CD4-positive, alpha-beta memory T cell (primary cell): Measurements from ENCODE around the gene CMTM7. TPM values are rescaled to one million over a fixed set of nuclear protein-coding genes. Genes with fewer than 3 reads are reported as not detected.
"Not testable (repeated sequence)": the region's sequence is repeated elsewhere in the genome, so short reads cannot be mapped to it uniquely, and the experiment has no call there.

Experiments used
- CTCF ChIA-PET: fragments of 350-600 bp; sonication (Branson Sonifier 250); formaldehyde crosslinking; loops from one replicate; lab custom pipeline; 2021; ENCODE audit warnings: inconsistent platforms; ENCODE audit not compliant: partially characterized antibody; lab: Charles Lee
- POLR2A ChIA-PET: fragments of 350-600 bp; sonication (Branson Sonifier 250); formaldehyde crosslinking; loops from one replicate; lab custom pipeline; 2021; ENCODE audit not compliant: partially characterized antibody; lab: Charles Lee
- DNase-seq, 5 donors: peaks; one replicate each; pipeline versions ENCODE4 v3.0.0 to v3.0.0-alpha.2; 2020 to 2022; ENCODE audit warnings: mixed read lengths in 1 of 5
- H3K27ac ChIP-seq: one replicate; pipeline ENCODE4 v1.7.0; 2013; ENCODE audit warnings: low read depth, low read length
- H3K27me3 ChIP-seq: 2 replicates; pipeline ENCODE4 v1.7.0; 2013; ENCODE audit warnings: mild to moderate bottlenecking, low read length, moderate library complexity; ENCODE audit not compliant: insufficient read depth
- H3K36me3 ChIP-seq: 2 replicates; pipeline ENCODE4 v1.7.0; 2013; ENCODE audit warnings: mild to moderate bottlenecking, low read length, moderate library complexity; ENCODE audit not compliant: insufficient read depth
- H3K4me1 ChIP-seq: 2 replicates; pipeline ENCODE4 v1.7.0; 2013; ENCODE audit warnings: mild to moderate bottlenecking, low read length, moderate library complexity; ENCODE audit not compliant: insufficient read depth
- H3K4me3 ChIP-seq, 2 donors: one replicate each; pipeline ENCODE4 v1.7.0; 2013; ENCODE audit warnings: low read length in 2 of 2, mild to moderate bottlenecking in 1 of 2
- H3K9me3 ChIP-seq, 2 donors: one replicate each; pipeline ENCODE4 v1.7.0; 2013; ENCODE audit warnings: low read length in 2 of 2, control low read depth in 1 of 2; ENCODE audit not compliant: control insufficient read depth in 1 of 2
- H3K27ac Mint-ChIP-seq, 7 donors: one replicate each; pipeline ENCODE4 v1.8.0; 2020 to 2021; ENCODE audit warnings: mixed read lengths in 7 of 7, mild to moderate bottlenecking in 6 of 7, inconsistent platforms in 3 of 7, moderate library complexity in 3 of 7
- H3K27me3 Mint-ChIP-seq, 2 donors: one replicate each; pipeline ENCODE4 v1.8.0; 2020 to 2021; ENCODE audit warnings: mixed read lengths in 2 of 2
- H3K36me3 Mint-ChIP-seq, 2 donors: one replicate each; pipeline ENCODE4 v1.8.0; 2020 to 2021; ENCODE audit warnings: mixed read lengths in 2 of 2, inconsistent platforms in 1 of 2, mild to moderate bottlenecking in 1 of 2
- H3K4me1 Mint-ChIP-seq, 4 donors: one replicate each; pipeline ENCODE4 v1.8.0; 2020 to 2021; ENCODE audit warnings: mixed read lengths in 4 of 4, mild to moderate bottlenecking in 1 of 4
- H3K4me3 Mint-ChIP-seq, 8 donors: one replicate each; pipeline ENCODE4 v1.8.0; 2020 to 2021; ENCODE audit warnings: mixed read lengths in 8 of 8, mild to moderate bottlenecking in 7 of 8, moderate library complexity in 6 of 8, inconsistent platforms in 3 of 8
- H3K9me3 Mint-ChIP-seq, 8 donors: one replicate each; pipeline ENCODE4 v1.8.0; 2020 to 2021; ENCODE audit warnings: mixed read lengths in 8 of 8, mild to moderate bottlenecking in 5 of 8, inconsistent platforms in 3 of 8, moderate library complexity in 1 of 8
- intact Hi-C: fragments of 100-400 bp; cut with micrococcal nuclease; formaldehyde crosslinking; loops from one replicate; pipeline ENCODE4 v1.15.1; 2023
- polyA plus RNA-seq, 2 donors: library from polyadenylated mRNA; unstranded; fragments of 300-500 nt; fragmentation: Illumina TruSeq; gene quantifications; one replicate each; pipeline ENCODE4 v1.2.3, GENCODE V29; 2021
- total RNA-seq, 2 experiments: library from RNA; stranded (reverse); gene quantifications; one replicate each; pipeline ENCODE4 v1.2.3, GENCODE V29; 2021

CMTM7 gene
- total and polyA plus RNA-seq, 4 experiments from 2014 or later = 44.2 to 137 (median 65.7) TPM

DNA sequence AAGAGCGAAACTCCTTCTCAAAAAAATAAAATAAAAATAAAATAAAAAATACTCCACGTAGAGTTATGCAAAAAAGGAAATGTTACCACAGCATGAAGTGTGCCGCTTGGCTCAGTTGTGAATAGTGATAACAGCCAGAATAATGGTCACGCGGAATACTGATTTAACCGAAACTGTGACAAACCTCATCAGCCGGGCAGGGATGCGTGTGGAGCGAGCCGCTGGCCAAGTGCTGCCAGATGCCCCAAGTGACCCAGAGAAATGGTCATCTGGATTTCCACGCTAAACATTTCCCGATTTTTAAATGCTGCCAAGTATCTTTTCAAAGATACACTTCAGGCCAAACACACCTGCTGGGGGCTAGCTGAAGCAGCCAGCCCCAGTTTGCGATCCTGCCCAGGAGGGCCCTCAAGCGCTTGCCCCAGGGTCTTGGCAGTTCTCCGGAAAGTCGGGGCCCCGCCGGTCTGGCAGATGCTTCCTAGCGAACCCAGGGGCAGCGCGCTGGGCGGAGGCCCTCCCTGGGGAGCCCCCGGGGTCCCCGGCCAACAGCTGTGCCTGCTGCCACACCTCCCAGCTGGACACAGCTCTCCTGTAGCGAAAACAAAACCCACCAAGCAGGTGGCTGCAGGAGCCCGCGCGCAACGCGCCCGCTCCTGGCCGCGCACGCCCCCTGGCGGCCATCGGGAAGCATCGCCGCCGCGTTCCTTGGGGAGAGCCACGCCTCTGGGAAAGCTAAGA is 75.8 kb downstream of the CMTM7 start:
- Mint-ChIP-seq H3K27ac (peak overlapping the region; percentile 29 to 81 (median 76)), H3K36me3 (peaks cover 2 to 20% of the 10 kb centered on the region in 2 donors), H3K4me3 (peak overlapping the region in 7 of 8 donors; percentile 22 to 69 (median 45)), H3K9me3 (no peaks in the 10 kb centered on the region), H3K4me1 (peaks cover 23 to 64% (median 48%) of the 10 kb centered on the region in 4 donors), H3K27me3 (no peaks in the 10 kb centered on the region)
- Histone ChIP-seq H3K36me3 (no peaks in the 10 kb centered on the region), H3K27ac (peak overlapping the region; percentile 52), H3K9me3 (no peaks in the 10 kb centered on the region), H3K4me3 (peak overlapping the region in 1 of 2 donors; percentile 58), H3K27me3 (no peaks in the 10 kb centered on the region), H3K4me1 (peaks cover 40% of the 10 kb centered on the region)
- POLR2A ChIA-PET = interaction anchor here (0.5 to 3.3 kb wide), 22 partner anchors 8 to 179 kb away, joined by 3 to 20 read pairs (median 4); partner anchors contain the start of gene CMTM7
- CTCF ChIA-PET = interaction anchor here (0.6 to 11.9 kb wide), 55 partner anchors 9 to 294 kb away, joined by 3 to 221 read pairs (median 7); partner anchors contain the start of gene CMTM7
- intact Hi-C loops = loop anchor here (1.0 kb wide), 4 partner anchors 68 to 290 kb away; no protein-coding TSS in a partner anchor
- DNase-seq = peak; percentile 65 to 82 (median 75)

DNA sequence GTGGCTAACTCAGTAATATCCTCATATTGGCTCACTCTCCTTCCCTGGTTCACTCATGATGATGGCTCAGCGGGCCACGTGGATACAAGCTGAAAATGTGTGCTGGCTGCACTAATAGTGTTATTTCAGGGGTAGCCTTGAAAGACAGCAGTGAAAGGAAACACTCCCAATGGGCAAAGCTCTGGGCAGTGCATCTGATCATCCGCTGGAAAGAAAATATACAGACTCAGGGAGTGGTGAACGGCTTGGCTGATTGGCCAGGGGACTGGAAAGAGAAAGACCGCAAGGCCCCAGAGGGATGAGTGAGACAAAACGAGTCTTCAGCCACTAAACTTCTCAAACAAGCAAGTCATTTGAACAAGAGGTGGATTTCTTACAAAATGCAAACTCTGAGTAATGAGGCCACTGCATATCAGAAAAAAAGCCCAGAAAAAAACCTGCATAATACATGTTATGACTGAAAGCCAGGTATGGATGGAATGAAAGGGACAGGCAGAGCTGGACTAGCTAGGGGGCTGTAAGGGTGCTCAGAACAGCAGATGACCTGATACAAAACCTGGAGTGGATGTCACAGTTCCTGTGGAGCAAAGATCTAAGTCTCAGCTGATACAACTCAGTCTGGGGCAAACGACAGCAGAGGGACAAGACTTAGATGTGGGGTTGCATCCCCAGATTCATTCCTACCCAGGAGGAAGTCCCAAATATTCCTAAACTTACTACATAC is 77.7 kb downstream of the CMTM7 start:
- H3K4me3 Mint-ChIP-seq = peak overlapping the region in 2 of 8 donors; percentile 10 to 11
- ChIA-PET POLR2A (interaction anchor here (1.2 to 3.3 kb wide), 11 partner anchors 14 to 165 kb away, joined by 3 to 10 read pairs (median 5); partner anchors contain the start of gene CMTM7), CTCF (interaction anchor here (0.5 to 11.9 kb wide), 23 partner anchors 9 to 511 kb away, joined by 3 to 221 read pairs (median 11); partner anchors contain the start of genes CMTM6 and CMTM7)

DNA sequence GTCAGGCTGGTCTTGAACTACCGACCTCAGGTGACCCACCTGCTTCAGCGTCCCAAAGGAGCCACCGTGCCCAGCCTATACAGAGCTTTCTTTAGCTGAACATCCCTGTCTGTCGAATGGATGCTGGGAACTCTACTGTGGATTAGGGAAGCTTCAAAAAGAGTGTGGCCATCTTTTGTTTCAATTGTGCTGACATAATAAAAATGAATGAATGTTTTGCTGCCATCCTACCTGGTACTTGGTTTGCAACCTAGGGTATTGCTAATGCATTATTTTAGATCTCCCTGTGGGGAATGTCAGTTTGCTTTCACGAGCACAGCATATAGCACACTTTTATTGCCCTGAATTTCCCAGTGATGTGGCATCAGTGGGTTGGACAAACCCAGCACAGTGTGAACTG is 78.7 kb downstream of the CMTM7 start:
- Mint-ChIP-seq H3K27ac (peak overlapping the region in 3 of 7 donors; percentile 70 to 81 (median 75)), H3K9me3 (no peaks in the 10 kb centered on the region), H3K36me3 (peaks cover 22 to 32% of the 10 kb centered on the region in 2 donors), H3K4me3 (no peak overlapping the region), H3K27me3 (no peaks in the 10 kb centered on the region), H3K4me1 (peaks cover 25 to 63% (median 46%) of the 10 kb centered on the region in 4 donors)
- ChIA-PET CTCF (interaction anchor here (0.7 to 11.9 kb wide), 21 partner anchors 9 to 293 kb away, joined by 3 to 221 read pairs (median 7); partner anchors contain the start of genes CMTM6 and CMTM7), POLR2A (interaction anchor here (0.6 to 3.3 kb wide), 13 partner anchors 8 to 487 kb away, joined by 3 to 9 read pairs (median 4); partner anchors contain the start of gene CMTM7)
- peaks cover 4% of the 10 kb centered on the region for H3K36me3 ChIP-seq
- no peaks in the 10 kb centered on the region for H3K9me3 ChIP-seq
- H3K4me1 ChIP-seq = peaks cover 28% of the 10 kb centered on the region
- H3K4me3 ChIP-seq = no peak overlapping the region
- no peaks in the 10 kb centered on the region for H3K27me3 ChIP-seq
- no peak for DNase-seq
- no peak overlapping the region for H3K27ac ChIP-seq
- intact Hi-C loops = no loop called here

More for the DNA sequence above, 77.7 kb downstream of the CMTM7 start:
- peak overlapping the region; percentile 56 to 90 (median 80) for H3K27ac Mint-ChIP-seq
- Histone ChIP-seq H3K36me3 (peaks cover 4% of the 10 kb centered on the region), H3K4me1 (peaks cover 28% of the 10 kb centered on the region), H3K27ac (no peak overlapping the region), H3K4me3 (no peak overlapping the region), H3K27me3 (no peaks in the 10 kb centered on the region), H3K9me3 (no peaks in the 10 kb centered on the region)
- DNase-seq = no peak
- H3K9me3 Mint-ChIP-seq = no peaks in the 10 kb centered on the region
- H3K4me1 Mint-ChIP-seq = peaks cover 23 to 70% (median 50%) of the 10 kb centered on the region in 4 donors
- peaks cover 15 to 28% of the 10 kb centered on the region in 2 donors for H3K36me3 Mint-ChIP-seq
- no peaks in the 10 kb centered on the region for H3K27me3 Mint-ChIP-seq
- intact Hi-C loops = no loop called here

GRCh38 chr3:32471246-32471645 is 79.6 kb downstream of the CMTM7 start:
- intact Hi-C loops = no loop called here
- H3K27me3 ChIP-seq = no peaks in the 10 kb centered on the region
- Mint-ChIP-seq H3K4me3 (peak overlapping the region in 1 of 8 donors; percentile 7), H3K4me1 (peaks cover 24 to 54% (median 43%) of the 10 kb centered on the region in 4 donors), H3K36me3 (peaks cover 22 to 32% of the 10 kb centered on the region in 2 donors), H3K27me3 (no peaks in the 10 kb centered on the region), H3K9me3 (no peaks in the 10 kb centered on the region), H3K27ac (peak overlapping the region; percentile 40 to 84 (median 70))
- DNase-seq = no peak
- CTCF ChIA-PET = interaction anchor here (0.9 to 11.9 kb wide), 6 partner anchors 14 to 295 kb away, joined by 3 to 221 read pairs (median 42); partner anchors contain the start of gene CMTM7
- H3K36me3 ChIP-seq = peaks cover 4% of the 10 kb centered on the region
- no peak overlapping the region for H3K27ac ChIP-seq
- POLR2A ChIA-PET = interaction anchor here (0.6 to 1.3 kb wide), 2 partner anchors 9 to 38 kb away, joined by 3 to 4 read pairs; no protein-coding TSS in a partner anchor
- no peak overlapping the region for H3K4me3 ChIP-seq
- peaks cover 28% of the 10 kb centered on the region for H3K4me1 ChIP-seq
- H3K9me3 ChIP-seq = no peaks in the 10 kb centered on the region

DNA sequence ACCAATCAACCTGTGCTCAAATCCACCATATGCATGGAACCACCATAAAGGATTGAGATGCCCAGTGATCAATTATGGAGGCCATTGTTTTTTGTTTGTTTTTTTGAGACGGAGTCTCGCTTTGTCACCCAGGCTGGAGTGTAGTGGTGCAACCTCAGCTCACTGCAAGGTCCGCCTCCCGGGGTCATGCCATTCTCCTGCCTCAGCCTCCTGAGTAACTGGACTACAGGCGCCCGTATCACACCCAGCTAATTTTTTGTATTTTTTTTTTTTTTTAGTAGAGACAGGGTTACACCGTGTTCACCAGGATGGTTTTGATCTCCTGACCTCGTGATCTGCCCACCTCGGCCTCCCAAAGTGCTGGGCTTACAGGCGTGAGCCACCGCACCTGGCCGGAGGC is 80.5 kb downstream of the CMTM7 start:
- H3K4me3 ChIP-seq, intact Hi-C loops, H3K36me3 ChIP-seq, H3K27ac ChIP-seq, DNase-seq, H3K27me3 ChIP-seq, H3K9me3 ChIP-seq, H3K27me3 Mint-ChIP-seq, H3K9me3 Mint-ChIP-seq, H3K4me3 Mint-ChIP-seq, POLR2A ChIA-PET: not testable (repeated sequence)
- Mint-ChIP-seq H3K4me1 (peaks cover 23 to 51% (median 40%) of the 10 kb centered on the region in 4 donors), H3K27ac (peak overlapping the region in 2 of 7 donors; percentile 52 to 55), H3K36me3 (peaks cover 27 to 37% of the 10 kb centered on the region in 2 donors)
- CTCF ChIA-PET = interaction anchor here (7.1 to 11.9 kb wide), 2 partner anchors 77 to 95 kb away, joined by 208 to 221 read pairs; partner anchors contain the start of gene CMTM7
- H3K4me1 ChIP-seq = peaks cover 28% of the 10 kb centered on the region

- H3K4me1 Mint-ChIP-seq = peaks cover 20 to 40% (median 31%) of the 10 kb centered on the region in 4 donors
These were observed 82.5 kb downstream of the CMTM7 start for GRCh38 chr3:32474201-32474600.

More at GRCh38 chr3:32474201-32474600, 82.5 kb downstream of the CMTM7 start:
- no peak overlapping the region for H3K4me3 ChIP-seq
- H3K27me3 ChIP-seq = no peaks in the 10 kb centered on the region
- no peaks in the 10 kb centered on the region for H3K9me3 Mint-ChIP-seq
- H3K27ac ChIP-seq = no peak overlapping the region
- peaks cover 17% of the 10 kb centered on the region for H3K4me1 ChIP-seq
- H3K36me3 ChIP-seq = peaks cover 4% of the 10 kb centered on the region
- DNase-seq = no peak
- no peaks in the 10 kb centered on the region for H3K9me3 ChIP-seq
- no peak overlapping the region for H3K4me3 Mint-ChIP-seq
- peak overlapping the region in 2 of 7 donors; percentile 12 to 47 for H3K27ac Mint-ChIP-seq
- H3K36me3 Mint-ChIP-seq = peaks cover 40% of the 10 kb centered on the region in 2 donors
- no peaks in the 10 kb centered on the region for H3K27me3 Mint-ChIP-seq
- intact Hi-C loops = no loop called here
- ChIA-PET POLR2A (interaction anchor here (1.2 to 1.6 kb wide), 3 partner anchors 9 to 102 kb away, joined by 4 read pairs; no protein-coding TSS in a partner anchor), CTCF (interaction anchor here (0.6 to 11.9 kb wide), 4 partner anchors 50 to 103 kb away, joined by 4 to 208 read pairs (median 6); partner anchors contain the start of gene CMTM7)
